ENCODE measurements around the gene CHRNB1. TPM values are rescaled to one million over a fixed set of nuclear protein-coding genes. Genes with fewer than 3 reads are reported as not detected.

The CHRNB1 gene
- total RNA-seq, 1 experiment from 2014 or later: 7.8 TPM

- Mint-ChIP-seq H3K27me3 (ENCODE audit: insufficient read depth, unreplicated experiment) (no peaks in the 10 kb centered on the region), H3K4me1 (ENCODE audit: insufficient read depth, unreplicated experiment) (no peaks in the 10 kb centered on the region), H3K36me3 (ENCODE audit: insufficient read depth, unreplicated experiment) (no peaks in the 10 kb centered on the region), H3K9me3 (ENCODE audit: unreplicated experiment) (no peaks in the 10 kb centered on the region), H3K27ac (ENCODE audit: low read depth, unreplicated experiment) (no peak overlapping the region), H3K4me3 (ENCODE audit: unreplicated experiment) (no peak overlapping the region)
- DNase-seq (ENCODE audit: unreplicated experiment): no peak
- TF ChIP-seq CTCF (IDR thresholded peaks at IDR 0.05; ENCODE audit: unreplicated experiment): no peak
- intact Hi-C loops (cut with micrococcal nuclease): no loop called here
- ChIA-PET CTCF (interaction anchor here (1.1 kb wide), 1 partner anchor 133 kb away, joined by 3 read pairs; no protein-coding TSS in a partner anchor), POLR2A (no interaction called here)
- no TSS peak for BruUV-seq (replicated peaks)
These were observed 17.3 kb upstream of the CHRNB1 start for GRCh38 chr17:7427549-7427948.

- no peak for DNase-seq (ENCODE audit: unreplicated experiment)
- Mint-ChIP-seq H3K27ac (ENCODE audit: low read depth, unreplicated experiment) (no peak within 1 kb of the TSS), H3K4me3 (ENCODE audit: unreplicated experiment) (no peak within 1 kb of the TSS), H3K36me3 (ENCODE audit: insufficient read depth, unreplicated experiment) (no peaks in the 10 kb centered on the region), H3K27me3 (ENCODE audit: insufficient read depth, unreplicated experiment) (no peaks in the 10 kb centered on the region), H3K4me1 (ENCODE audit: insufficient read depth, unreplicated experiment) (no peaks in the 10 kb centered on the region), H3K9me3 (ENCODE audit: unreplicated experiment) (no peaks in the 10 kb centered on the region)
- intact Hi-C loops (cut with micrococcal nuclease): no loop called here
- TF ChIP-seq CTCF (IDR thresholded peaks at IDR 0.05; ENCODE audit: unreplicated experiment): no peak
- ChIA-PET POLR2A (no interaction called here), CTCF (no interaction called here)
- no TSS peak for BruUV-seq (replicated peaks)
These were observed 16.3 kb upstream of the CHRNB1 start, which contains the start of gene SPEM3 for GRCh38 chr17:7428557-7428956. TSS of gene SPEM3 (plus strand) at chr17:7428857. CDS start at chr17:7428903, 46 bp downstream.

- CTCF ChIA-PET: interaction anchor here (1.2 kb wide), 1 partner anchor 73 kb away, joined by 5 read pairs; no protein-coding TSS in a partner anchor
- Mint-ChIP-seq H3K4me1 (ENCODE audit: insufficient read depth, unreplicated experiment) (no peaks in the 10 kb centered on the region), H3K9me3 (ENCODE audit: unreplicated experiment) (no peaks in the 10 kb centered on the region), H3K27me3 (ENCODE audit: insufficient read depth, unreplicated experiment) (no peaks in the 10 kb centered on the region), H3K36me3 (ENCODE audit: insufficient read depth, unreplicated experiment) (no peaks in the 10 kb centered on the region), H3K27ac (ENCODE audit: low read depth, unreplicated experiment) (no peak overlapping the region), H3K4me3 (ENCODE audit: unreplicated experiment) (no peak overlapping the region)
- no TSS peak for BruUV-seq (replicated peaks)
- no peak for TF ChIP-seq CTCF (IDR thresholded peaks at IDR 0.05; ENCODE audit: unreplicated experiment)
- intact Hi-C loops (cut with micrococcal nuclease): loop anchor here (10.0 kb wide), 1 partner anchor 255 kb away; the partner anchor contains the start of genes TP53 and WRAP53
- POLR2A ChIA-PET: no interaction called here
- DNase-seq (ENCODE audit: unreplicated experiment): no peak
These were observed 15.1 kb upstream of the CHRNB1 start for GRCh38 chr17:7429722-7430121.

- no peak for DNase-seq (ENCODE audit: unreplicated experiment)
- H3K27me3 Mint-ChIP-seq (ENCODE audit: insufficient read depth, unreplicated experiment): no peaks in the 10 kb centered on the region
- intact Hi-C loops (cut with micrococcal nuclease): loop anchor here (10.0 kb wide), 1 partner anchor 254 kb away; the partner anchor contains the start of genes TP53 and WRAP53
- H3K4me3 Mint-ChIP-seq (ENCODE audit: unreplicated experiment): no peak overlapping the region
- no peaks in the 10 kb centered on the region for H3K36me3 Mint-ChIP-seq (ENCODE audit: insufficient read depth, unreplicated experiment)
- POLR2A ChIA-PET: interaction anchor here (1.6 to 2.4 kb wide), 3 partner anchors 27 to 52 kb away, joined by 6 to 9 read pairs (median 9); partner anchors contain the start of genes POLR2A, TMEM256 and ZBTB4
- no TSS peak for BruUV-seq (replicated peaks)
- no peaks in the 10 kb centered on the region for H3K4me1 Mint-ChIP-seq (ENCODE audit: insufficient read depth, unreplicated experiment)
- TF ChIP-seq CTCF (IDR thresholded peaks at IDR 0.05; ENCODE audit: unreplicated experiment): no peak
- H3K9me3 Mint-ChIP-seq (ENCODE audit: unreplicated experiment): no peaks in the 10 kb centered on the region
- no peak overlapping the region for H3K27ac Mint-ChIP-seq (ENCODE audit: low read depth, unreplicated experiment)
- CTCF ChIA-PET: interaction anchor here (0.6 to 1.4 kb wide), 2 partner anchors 27 to 28 kb away, joined by 3 read pairs; partner anchors contain the start of gene TMEM256
These were observed 13.6 kb upstream of the CHRNB1 start for GRCh38 chr17:7431231-7431630.

Measured in MCF 10A (cell line).